HAP-1 (cell line): ENCODE results near the gene GPD1L.

Experiments used
- DNase-seq, 2 experiments: peaks; one replicate each; pipeline ENCODE4 v3.0.0-alpha.2; 2016 to 2020; ENCODE audit warnings: low spot score in 2 of 2
- H3K27me3 ChIP-seq: fragments of 250-450 bp; sonication (Bioruptor Pico); 2 replicates; pipeline ENCODE4 v1.5.1; 2020; ENCODE audit warnings: low read depth, mild to moderate bottlenecking, moderate library complexity
- H3K36me3 ChIP-seq: fragments of 250-450 bp; sonication (Bioruptor Pico); replicated peaks from 2 replicates; pipeline ENCODE4 v1.5.1; 2020; ENCODE audit warnings: mild to moderate bottlenecking
- H3K4me1 ChIP-seq: fragments of 250-450 bp; sonication (Bioruptor Pico); 2 replicates; pipeline ENCODE4 v1.5.1; 2020; ENCODE audit warnings: mild to moderate bottlenecking
- H3K4me3 ChIP-seq: fragments of 250-450 bp; sonication (Bioruptor Pico); 2 replicates; pipeline ENCODE4 v1.5.1; 2020; ENCODE audit warnings: mild to moderate bottlenecking, moderate library complexity
- H3K9me3 ChIP-seq: fragments of 250-450 bp; sonication (Bioruptor Pico); 2 replicates; pipeline ENCODE4 v1.5.1; 2020; ENCODE audit warnings: mild to moderate bottlenecking, moderate library complexity
- in situ Hi-C: fragments of 300-500 bp; cut with MboI; formaldehyde crosslinking; loops from 3 replicates; pipeline ENCODE4 v1.14.3; 2020; ENCODE audit warnings: low sequenced_read_pairs, inconsistent platforms, mixed read lengths

GPD1L gene

DNA sequence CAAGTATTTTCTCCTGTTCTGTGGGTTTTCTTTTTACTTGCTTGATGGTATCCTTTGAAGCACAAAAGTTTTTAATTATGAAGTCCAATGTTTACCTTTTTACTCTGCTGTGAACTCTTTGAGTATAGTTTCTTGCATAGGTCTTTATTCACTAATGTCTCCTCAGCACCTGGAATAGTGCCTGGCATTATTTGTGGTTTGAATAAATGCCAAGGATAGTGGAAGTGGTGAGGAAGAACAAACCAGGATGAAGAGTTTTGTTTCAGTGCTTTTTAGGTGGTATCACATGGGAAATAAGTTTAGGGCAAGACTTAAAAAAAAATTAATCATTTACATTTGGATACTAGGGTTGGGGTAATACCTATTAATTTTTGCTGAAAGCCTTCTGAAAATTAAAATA, 25.7 kb downstream of the GPD1L start:
- Histone ChIP-seq H3K27me3 (no peaks in the 10 kb centered on the region), H3K4me1 (no peaks in the 10 kb centered on the region), H3K36me3 (no peaks in the 10 kb centered on the region), H3K4me3 (no peak overlapping the region), H3K9me3 (0 out of 2 replicates have a peak, but pooled peaks cover 4% of the 10 kb centered on the region)
- in situ Hi-C loops = loop anchor here (10.0 to 25.0 kb wide), 2 partner anchors 107 to 520 kb away; no protein-coding TSS in a partner anchor
- no peak for DNase-seq

GRCh38 chr3:32132706-32133105, 26.3 kb downstream of the GPD1L start:
- 0 out of 2 replicates have a peak, but pooled peaks cover 4% of the 10 kb centered on the region for H3K9me3 ChIP-seq
- H3K36me3 ChIP-seq = no peaks in the 10 kb centered on the region
- no peak for DNase-seq
- H3K4me3 ChIP-seq = no peak overlapping the region
- in situ Hi-C loops = loop anchor here (10.0 to 25.0 kb wide), 2 partner anchors 108 to 520 kb away; no protein-coding TSS in a partner anchor
- no peaks in the 10 kb centered on the region for H3K4me1 ChIP-seq
- no peaks in the 10 kb centered on the region for H3K27me3 ChIP-seq

- no peak for DNase-seq
- Histone ChIP-seq H3K36me3 (no peaks in the 10 kb centered on the region), H3K27me3 (no peaks in the 10 kb centered on the region), H3K4me1 (no peaks in the 10 kb centered on the region), H3K4me3 (no peak overlapping the region), H3K9me3 (0 out of 2 replicates have a peak, but pooled peaks cover 4% of the 10 kb centered on the region)
- in situ Hi-C loops = loop anchor here (10.0 to 25.0 kb wide), 2 partner anchors 112 to 524 kb away; no protein-coding TSS in a partner anchor
These were observed 30.3 kb downstream of the GPD1L start for GRCh38 chr3:32136703-32137102.

- in situ Hi-C loops = loop anchor here (10.0 to 25.0 kb wide), 2 partner anchors 113 to 526 kb away; no protein-coding TSS in a partner anchor
- H3K4me3 ChIP-seq = no peak overlapping the region
- no peaks in the 10 kb centered on the region for H3K36me3 ChIP-seq
- H3K4me1 ChIP-seq = no peaks in the 10 kb centered on the region
- no peaks in the 10 kb centered on the region for H3K27me3 ChIP-seq
- DNase-seq = no peak
- 0 out of 2 replicates have a peak, but pooled peaks cover 4% of the 10 kb centered on the region for H3K9me3 ChIP-seq
These were observed 31.4 kb downstream of the GPD1L start for GRCh38 chr3:32137870-32138269.

GRCh38 chr3:32138545-32139104, 32.2 kb downstream of the GPD1L start:
- Histone ChIP-seq H3K4me1 (no peaks in the 10 kb centered on the region), H3K36me3 (no peaks in the 10 kb centered on the region), H3K9me3 (0 out of 2 replicates have a peak, but pooled peaks cover 4% of the 10 kb centered on the region), H3K4me3 (no peak overlapping the region), H3K27me3 (no peaks in the 10 kb centered on the region)
- DNase-seq = no peak
- in situ Hi-C loops = loop anchor here (10.0 to 25.0 kb wide), 2 partner anchors 114 to 526 kb away; no protein-coding TSS in a partner anchor

GRCh38 chr3:32140943-32141342, 34.5 kb downstream of the GPD1L start:
- H3K4me3 ChIP-seq = no peak overlapping the region
- no peaks in the 10 kb centered on the region for H3K27me3 ChIP-seq
- H3K4me1 ChIP-seq = 0 out of 2 replicates have a peak, but pooled peaks cover 2% of the 10 kb centered on the region
- no peaks in the 10 kb centered on the region for H3K36me3 ChIP-seq
- no peak for DNase-seq
- in situ Hi-C loops = loop anchor here (25.0 kb wide), 1 partner anchor 529 kb away; no protein-coding TSS in a partner anchor
- no peaks in the 10 kb centered on the region for H3K9me3 ChIP-seq

DNA sequence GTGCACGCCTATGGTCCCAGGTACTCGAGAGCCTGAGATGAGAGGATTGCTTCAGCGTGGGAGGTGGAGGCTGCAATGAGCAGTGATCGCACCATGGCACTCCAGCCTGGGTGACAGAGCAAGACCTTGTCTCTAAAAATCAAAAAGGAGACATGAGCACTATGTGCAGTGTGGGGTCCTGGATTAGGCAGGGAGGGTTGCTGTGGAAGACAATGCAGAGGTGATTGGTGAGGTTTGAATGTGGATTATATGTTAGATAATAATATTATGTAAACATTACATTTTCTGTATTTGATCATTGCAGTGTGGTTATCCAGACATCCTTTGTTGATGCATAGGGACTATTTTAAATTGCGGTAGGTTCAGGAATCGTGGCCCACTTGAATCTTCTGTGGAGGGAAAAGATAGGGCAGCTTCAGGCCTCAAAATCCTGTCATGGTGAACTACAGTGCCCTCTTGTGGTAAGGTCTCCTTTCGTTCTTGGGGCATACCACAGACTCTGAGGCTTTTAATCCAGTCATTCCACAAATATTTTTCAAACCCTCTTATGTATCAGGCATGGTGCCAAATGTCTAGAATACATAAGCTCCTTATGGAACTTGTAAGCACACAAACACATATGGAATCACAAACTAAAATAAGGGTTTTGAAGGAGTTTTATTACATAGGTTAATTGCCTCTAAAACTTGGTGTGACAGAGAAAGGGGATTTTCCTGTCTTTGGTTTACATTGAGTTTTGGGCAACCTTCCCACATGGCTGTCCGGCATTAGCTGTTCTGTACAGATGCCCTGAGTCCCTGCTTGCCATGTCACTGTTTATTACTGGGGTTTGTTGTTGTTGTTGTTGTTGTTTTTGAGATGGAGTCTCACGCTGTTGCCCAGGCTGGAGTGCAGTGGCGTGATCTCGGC, 37.7 kb downstream of the GPD1L start:
- Histone ChIP-seq H3K27me3 (no peaks in the 10 kb centered on the region), H3K36me3 (no peaks in the 10 kb centered on the region), H3K4me3 (no peak overlapping the region), H3K4me1 (0 out of 2 replicates have a peak, but pooled peaks cover 2% of the 10 kb centered on the region), H3K9me3 (no peaks in the 10 kb centered on the region)
- in situ Hi-C loops = loop anchor here (25.0 kb wide), 1 partner anchor 532 kb away; no protein-coding TSS in a partner anchor
- peak; percentile 77 to 78 for DNase-seq

DNA sequence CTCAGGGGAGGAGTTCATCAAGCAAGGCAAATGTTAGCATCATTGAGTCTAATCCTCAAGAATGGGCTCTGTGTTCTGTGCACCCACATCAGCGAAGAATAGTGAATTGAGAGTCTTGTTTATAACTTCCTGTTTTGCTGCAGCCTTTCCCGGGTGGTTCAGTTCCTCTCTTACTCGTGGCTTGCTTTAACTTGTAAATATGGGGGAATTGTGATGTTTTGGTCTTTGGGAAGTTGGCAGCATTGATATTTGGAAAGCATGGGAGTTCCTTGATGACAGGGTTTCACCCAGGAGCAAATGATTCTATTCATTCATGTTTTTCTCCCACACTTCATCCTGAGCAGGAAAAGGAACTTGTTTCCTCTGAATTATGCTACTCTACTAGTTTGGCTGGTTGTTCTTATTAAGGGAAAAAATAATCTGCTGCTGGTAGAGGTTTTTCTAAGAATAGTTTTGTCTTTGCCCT, 40.4 kb downstream of the GPD1L start:
- H3K4me3 ChIP-seq = no peak overlapping the region
- no peaks in the 10 kb centered on the region for H3K9me3 ChIP-seq
- no peak for DNase-seq
- in situ Hi-C loops = loop anchor here (25.0 kb wide), 1 partner anchor 534 kb away; no protein-coding TSS in a partner anchor
- 0 out of 2 replicates have a peak, but pooled peaks cover 2% of the 10 kb centered on the region for H3K4me1 ChIP-seq
- H3K36me3 ChIP-seq = no peaks in the 10 kb centered on the region; the same call in 1 of the 2 replicates
- H3K27me3 ChIP-seq = no peaks in the 10 kb centered on the region

DNA sequence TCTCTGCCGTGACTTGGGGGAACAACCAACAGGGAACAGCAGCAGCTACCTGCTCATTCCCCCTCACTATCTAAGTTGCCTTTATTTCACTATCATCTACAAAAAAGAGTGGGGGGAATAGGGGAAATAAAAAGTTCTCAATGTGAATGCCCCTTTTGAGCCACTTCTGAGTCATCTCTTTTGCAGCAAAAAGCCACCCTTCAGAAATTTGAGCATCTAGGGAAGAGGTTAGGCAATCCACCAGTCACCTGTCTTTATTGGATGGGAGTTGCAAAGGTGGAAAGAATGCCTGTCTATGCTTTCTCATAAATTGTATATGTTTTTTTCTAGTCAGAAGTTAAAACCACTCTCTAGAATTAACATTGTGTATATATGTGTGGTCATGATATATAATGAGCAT, 41.1 kb downstream of the GPD1L start:
- in situ Hi-C loops = loop anchor here (25.0 kb wide), 1 partner anchor 535 kb away; no protein-coding TSS in a partner anchor
- no peaks in the 10 kb centered on the region for H3K9me3 ChIP-seq
- 0 out of 2 replicates have a peak, but pooled peaks cover 2% of the 10 kb centered on the region for H3K4me1 ChIP-seq
- no peaks in the 10 kb centered on the region for H3K27me3 ChIP-seq
- H3K4me3 ChIP-seq = no peak overlapping the region
- no peak for DNase-seq
- no peaks in the 10 kb centered on the region; the same call in 1 of the 2 replicates for H3K36me3 ChIP-seq

- no peak for DNase-seq
- Histone ChIP-seq H3K27me3 (no peaks in the 10 kb centered on the region), H3K4me3 (no peak overlapping the region), H3K4me1 (0 out of 2 replicates have a peak, but pooled peaks cover 2% of the 10 kb centered on the region), H3K36me3 (no peaks in the 10 kb centered on the region; the same call in 1 of the 2 replicates), H3K9me3 (no peaks in the 10 kb centered on the region)
- in situ Hi-C loops = loop anchor here (25.0 kb wide), 1 partner anchor 536 kb away; no protein-coding TSS in a partner anchor
These were observed 41.5 kb downstream of the GPD1L start for GRCh38 chr3:32147933-32148332.

- Histone ChIP-seq H3K4me3 (no peak overlapping the region), H3K27me3 (no peaks in the 10 kb centered on the region), H3K9me3 (no peaks in the 10 kb centered on the region), H3K36me3 (no peaks in the 10 kb centered on the region; the same call in 1 of the 2 replicates), H3K4me1 (0 out of 2 replicates have a peak, but pooled peaks cover 2% of the 10 kb centered on the region)
- no peak for DNase-seq
- in situ Hi-C loops = loop anchor here (25.0 kb wide), 1 partner anchor 536 kb away; no protein-coding TSS in a partner anchor
These were observed 41.9 kb downstream of the GPD1L start for GRCh38 chr3:32148351-32148750.

DNA sequence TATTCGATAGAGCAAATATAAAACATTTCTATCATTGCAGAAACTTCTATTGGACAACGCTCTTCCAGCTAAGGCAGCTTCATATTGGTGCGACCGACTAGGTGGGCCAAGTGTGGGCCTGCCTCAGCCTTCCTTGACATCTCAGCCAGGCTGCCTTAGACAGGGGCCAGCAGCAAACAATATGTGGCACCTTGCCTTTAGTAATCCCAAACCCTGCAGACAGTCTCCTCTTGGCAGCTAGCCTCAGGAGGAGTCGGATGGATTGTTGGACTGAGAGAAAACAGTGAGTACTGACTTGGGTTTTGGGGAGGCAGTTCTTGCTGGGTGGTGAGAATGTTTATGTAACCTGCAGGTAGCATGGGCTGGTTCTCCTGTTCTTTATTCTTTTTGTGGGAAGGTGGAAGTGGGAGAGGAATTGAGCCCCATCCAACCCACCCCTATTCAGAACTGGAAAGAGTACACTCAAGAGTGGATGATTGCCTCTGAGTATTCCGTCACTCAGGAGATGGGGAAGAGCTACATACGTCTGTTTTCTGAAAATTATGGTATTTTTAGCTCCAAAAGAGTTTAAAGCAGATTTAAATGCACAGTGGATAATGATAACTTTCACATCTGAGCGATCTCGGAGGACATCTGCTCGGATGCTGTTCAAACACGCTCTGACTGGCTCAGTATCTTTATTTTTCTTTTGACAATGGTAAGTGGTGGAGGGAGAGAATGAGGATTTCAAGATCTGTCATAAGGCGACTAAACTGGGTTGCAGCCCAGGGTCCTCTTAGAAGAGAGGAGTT, 47.2 kb downstream of the GPD1L start:
- no peak for DNase-seq
- Histone ChIP-seq H3K4me3 (no peak overlapping the region), H3K9me3 (no peaks in the 10 kb centered on the region), H3K4me1 (no peaks in the 10 kb centered on the region), H3K27me3 (no peaks in the 10 kb centered on the region), H3K36me3 (no peaks in the 10 kb centered on the region; the same call in 1 of the 2 replicates)
- in situ Hi-C loops = no loop called here
